GM12872 (cell line): Measurements from ENCODE around the gene MTCL1.

Source experiments
- CTCF ChIP-seq: IDR thresholded peaks from 3 replicates; pipeline ENCODE4 v1.5.1; 2011; ENCODE audit warnings: low read depth, mild to moderate bottlenecking, low read length, moderate library complexity; ENCODE audit not compliant: insufficient read depth

The MTCL1 gene

GRCh38 chr18:8707556-8708300 is 2.4 kb downstream of the MTCL1 start:
- no peak for TF ChIP-seq CTCF

GRCh38 chr18:8708670-8709069 is 3.3 kb downstream of the MTCL1 start:
- no peak for TF ChIP-seq CTCF

GRCh38 chr18:8709248-8710059 is 4.1 kb downstream of the MTCL1 start:
- no peak for TF ChIP-seq CTCF

GRCh38 chr18:8711736-8712135 is 6.4 kb downstream of the MTCL1 start:
- TF ChIP-seq CTCF: no peak

- no peak for TF ChIP-seq CTCF
These were observed 8.3 kb downstream of the MTCL1 start for GRCh38 chr18:8713691-8714090.

GRCh38 chr18:8715599-8715998 is 10.2 kb downstream of the MTCL1 start:
- TF ChIP-seq CTCF: no peak

- no peak for TF ChIP-seq CTCF
These were observed 11.8 kb downstream of the MTCL1 start for GRCh38 chr18:8717011-8717770.
